Measurements from ENCODE around the gene USP17L30. TPM values are rescaled to one million over a fixed set of nuclear protein-coding genes. Genes with fewer than 3 reads are reported as not detected.
"Not testable (repeated sequence)": the region's sequence is repeated elsewhere in the genome, so short reads cannot be mapped to it uniquely, and the experiment has no call there.

USP17L30 gene
- total RNA-seq, 2 donors from 2014 or later: not detected

DNA sequence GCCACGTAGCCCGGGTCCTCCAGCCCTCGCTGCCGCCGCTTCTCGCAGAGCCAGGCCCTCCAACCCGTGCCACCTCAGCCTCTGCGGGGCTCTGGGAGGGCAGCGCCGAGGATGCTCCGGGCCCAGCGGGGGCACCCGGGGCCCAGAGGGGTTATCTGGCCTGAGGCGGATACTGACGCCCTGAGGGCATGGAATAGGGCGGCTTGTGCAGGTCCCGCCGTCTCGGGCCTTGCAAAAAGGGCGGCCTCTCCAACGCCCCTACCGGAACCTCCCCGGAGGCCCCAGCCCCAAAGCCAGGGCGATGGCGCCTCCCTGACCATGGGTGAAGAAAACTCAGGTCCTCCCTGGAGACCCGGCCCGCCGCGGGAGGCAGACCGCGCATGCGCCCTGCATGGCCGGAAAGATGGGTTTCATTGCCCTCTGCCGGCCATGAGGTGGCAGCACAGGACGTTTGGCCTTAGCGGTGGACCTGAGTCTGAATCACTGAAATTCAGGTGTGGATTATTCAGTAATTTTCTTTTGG lies 18.1 kb downstream of the USP17L30 start:
- not testable (repeated sequence) for H3K9me3 ChIP-seq; H3K27ac ChIP-seq; H3K4me1 ChIP-seq (ENCODE audit: control insufficient read depth in 1 of 2, low read depth in 2 of 2); ATAC-seq (ENCODE audit: insufficient number of reproducible peaks, low FRiP score, low read depth); DNase-seq (ENCODE audit: low spot score); H3K36me3 ChIP-seq; H3K27me3 ChIP-seq (replicated peaks; ENCODE audit: insufficient read depth)
- peak; percentile 40 for TF ChIP-seq CTCF (IDR thresholded peaks at IDR 0.05)
- peak overlapping the region; percentile 57 for H3K4me3 ChIP-seq

DNA sequence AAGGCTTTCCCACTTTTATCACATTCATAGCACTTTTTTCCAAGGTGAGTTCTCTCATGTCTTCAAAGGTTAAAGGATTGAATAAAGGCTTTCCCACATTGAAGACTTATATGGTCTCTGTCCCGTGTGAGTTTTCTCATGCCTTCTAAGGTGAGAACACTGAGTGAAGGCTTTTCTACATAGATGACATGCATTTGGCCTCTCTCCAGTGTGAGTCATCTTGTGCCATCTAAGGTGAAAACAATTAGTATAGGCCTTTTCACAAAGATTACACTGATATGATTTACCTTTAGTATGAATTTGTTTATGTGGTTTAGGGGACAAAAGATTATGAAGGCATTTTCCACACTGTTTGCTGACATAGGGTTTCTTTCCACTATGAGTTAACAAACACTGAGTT lies 21.2 kb downstream of the USP17L30 start:
- no peak for TF ChIP-seq CTCF (IDR thresholded peaks at IDR 0.05)
- Histone ChIP-seq H3K36me3 (no peaks in the 10 kb centered on the region), H3K27me3 (replicated peaks; ENCODE audit: insufficient read depth) (no peaks in the 10 kb centered on the region), H3K4me1 (ENCODE audit: control insufficient read depth in 1 of 2, low read depth in 2 of 2) (no peaks in the 10 kb centered on the region), H3K9me3 (no peaks in the 10 kb centered on the region), H3K27ac (no peak overlapping the region), H3K4me3 (no peak overlapping the region)
- DNase-seq (ENCODE audit: low spot score) (no peak), ATAC-seq (ENCODE audit: insufficient number of reproducible peaks, low FRiP score, low read depth) (no peak)

DNA sequence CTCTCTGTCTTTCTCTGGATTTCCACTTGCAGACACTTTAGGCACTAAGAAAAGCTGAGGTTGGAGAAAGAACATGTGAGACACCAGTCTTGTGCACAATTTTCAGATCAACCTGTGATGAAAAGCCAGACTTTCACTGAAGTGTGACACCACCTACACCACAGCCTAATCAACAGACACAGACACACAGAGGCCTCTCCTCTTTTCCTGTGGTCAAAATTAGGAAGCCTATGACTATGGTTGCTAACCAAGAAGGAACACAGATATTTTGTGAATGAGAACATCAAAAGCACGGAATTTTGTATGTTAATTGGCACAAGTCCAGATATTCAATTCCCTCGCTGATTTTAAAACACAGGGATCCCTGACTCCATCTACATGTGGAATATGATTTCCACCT lies 26.1 kb downstream of the USP17L30 start:
- not testable (repeated sequence) for H3K36me3 ChIP-seq; H3K4me1 ChIP-seq (ENCODE audit: control insufficient read depth in 1 of 2, low read depth in 2 of 2); ATAC-seq (ENCODE audit: insufficient number of reproducible peaks, low FRiP score, low read depth); H3K27ac ChIP-seq; H3K9me3 ChIP-seq; H3K27me3 ChIP-seq (replicated peaks; ENCODE audit: insufficient read depth); DNase-seq (ENCODE audit: low spot score); H3K4me3 ChIP-seq

- not testable (repeated sequence) for H3K27ac ChIP-seq; H3K4me3 ChIP-seq; H3K36me3 ChIP-seq; H3K4me1 ChIP-seq (ENCODE audit: control insufficient read depth in 1 of 2, low read depth in 2 of 2); DNase-seq (ENCODE audit: low spot score); H3K27me3 ChIP-seq (replicated peaks; ENCODE audit: insufficient read depth); ATAC-seq (ENCODE audit: insufficient number of reproducible peaks, low FRiP score, low read depth); H3K9me3 ChIP-seq
These were observed 42.8 kb downstream of the USP17L30 start for GRCh38 chr4:9405774-9406173.

DNA sequence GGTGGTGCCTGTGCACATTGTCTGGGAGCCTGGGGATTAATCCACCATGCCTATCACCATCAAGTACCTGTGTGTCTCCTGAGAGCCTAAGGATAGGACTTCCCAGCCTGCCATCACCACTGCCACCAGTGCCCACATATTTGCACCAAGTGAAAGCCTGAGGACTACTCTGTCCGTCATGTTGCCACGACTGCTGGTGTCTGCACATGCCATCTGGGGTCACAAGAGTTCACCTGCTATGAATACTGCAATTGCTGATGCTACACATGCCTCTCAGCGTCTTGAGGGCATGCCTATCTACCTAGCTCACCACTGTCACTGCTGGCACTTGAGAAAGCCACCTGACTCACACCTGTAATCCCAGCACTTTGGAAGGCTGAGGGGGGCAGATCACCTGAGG lies 43.6 kb downstream of the USP17L30 start:
- DNase-seq (ENCODE audit: low spot score); ATAC-seq (ENCODE audit: insufficient number of reproducible peaks, low FRiP score, low read depth); H3K36me3 ChIP-seq; H3K27ac ChIP-seq; H3K4me3 ChIP-seq; H3K4me1 ChIP-seq (ENCODE audit: control insufficient read depth in 1 of 2, low read depth in 2 of 2); H3K9me3 ChIP-seq; H3K27me3 ChIP-seq (replicated peaks; ENCODE audit: insufficient read depth): not testable (repeated sequence)

DNA sequence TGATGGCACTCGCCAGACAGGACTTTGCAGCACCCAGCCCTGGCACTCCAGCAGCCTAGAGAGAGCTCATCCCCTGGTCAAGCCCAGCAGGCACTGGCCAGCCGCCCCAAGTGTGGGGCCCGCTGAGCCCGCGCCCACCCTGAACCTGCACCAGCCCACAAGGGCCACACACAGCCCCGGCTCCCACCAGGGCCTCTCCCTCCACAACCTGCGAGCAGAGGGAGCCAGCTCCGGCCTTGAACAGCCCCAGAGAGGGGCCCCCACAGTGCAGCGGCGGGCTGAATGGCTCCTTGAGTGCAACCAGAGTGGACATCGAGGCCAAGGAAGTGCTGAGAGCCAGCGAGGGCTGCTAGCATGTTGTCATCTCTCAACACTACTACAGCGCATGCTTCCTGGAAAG lies 46.9 kb downstream of the USP17L30 start:
- Histone ChIP-seq H3K4me1 (ENCODE audit: control insufficient read depth in 1 of 2, low read depth in 2 of 2) (no peaks in the 10 kb centered on the region), H3K27ac (no peak overlapping the region), H3K36me3 (no peaks in the 10 kb centered on the region), H3K9me3 (no peaks in the 10 kb centered on the region), H3K4me3 (no peak overlapping the region), H3K27me3 (replicated peaks; ENCODE audit: insufficient read depth) (no peaks in the 10 kb centered on the region)
- ATAC-seq (ENCODE audit: insufficient number of reproducible peaks, low FRiP score, low read depth): no peak
- DNase-seq (ENCODE audit: low spot score): no peak
- TF ChIP-seq CTCF (IDR thresholded peaks at IDR 0.05): no peak

Other genes starting within 250 kb of the USP17L30 start
- gene FAM90A26, start 192.7 kb upstream of the USP17L30 start, total RNA-seq: not detected
- gene USP17L10, start 152.5 kb upstream of the USP17L30 start, total RNA-seq: not detected
- not detected for gene USP17L11, start 147.7 kb upstream of the USP17L30 start, total RNA-seq
- gene USP17L12, start 143.0 kb upstream of the USP17L30 start, total RNA-seq: not detected
- gene USP17L13, start 138.2 kb upstream of the USP17L30 start, total RNA-seq: not detected
- not detected for gene USP17L15, start 128.7 kb upstream of the USP17L30 start, total RNA-seq
- gene USP17L17, start 119.2 kb upstream of the USP17L30 start, total RNA-seq: not detected
- gene USP17L18, start 114.5 kb upstream of the USP17L30 start, total RNA-seq: not detected
- gene USP17L19, start 109.8 kb upstream of the USP17L30 start, total RNA-seq: not detected
- not detected for gene USP17L20, start 105.0 kb upstream of the USP17L30 start, total RNA-seq
- gene USP17L21, start 100.3 kb upstream of the USP17L30 start, total RNA-seq: not detected
- gene USP17L22, start 95.5 kb upstream of the USP17L30 start, total RNA-seq: not detected
- gene USP17L24, start 38.0 kb upstream of the USP17L30 start, total RNA-seq: not detected
- not detected for gene USP17L25, start 33.2 kb upstream of the USP17L30 start, total RNA-seq
- not detected for gene USP17L26, start 28.5 kb upstream of the USP17L30 start, total RNA-seq
- not detected for gene USP17L5, start 23.7 kb upstream of the USP17L30 start, total RNA-seq
- gene USP17L27, start 19.0 kb upstream of the USP17L30 start, total RNA-seq: not detected
- gene USP17L28, start 14.2 kb upstream of the USP17L30 start, total RNA-seq: not detected
- gene USP17L29, start 9.5 kb upstream of the USP17L30 start, total RNA-seq: not detected
- not detected for gene DEFB131A, start 81.3 kb downstream of the USP17L30 start, total RNA-seq